HUES64 (cell line): ENCODE results near the gene PGAP3. TPM values are rescaled to one million over a fixed set of nuclear protein-coding genes. Genes with fewer than 3 reads are reported as not detected.

Experiments
- H3K27ac ChIP-seq: 2 replicates; pipeline ENCODE4 v1.7.0; 2013; ENCODE audit warnings: low read depth, low read length, inconsistent platforms
- H3K27me3 ChIP-seq: 2 replicates; pipeline ENCODE4 v1.6.1; 2013; ENCODE audit warnings: mild to moderate bottlenecking, low read length; ENCODE audit not compliant: insufficient read depth
- H3K36me3 ChIP-seq: 2 replicates; pipeline ENCODE4 v1.6.1; 2013; ENCODE audit warnings: mild to moderate bottlenecking, low read length; ENCODE audit not compliant: insufficient read depth
- H3K4me1 ChIP-seq: 2 replicates; pipeline ENCODE4 v1.6.1; 2013; ENCODE audit warnings: mild to moderate bottlenecking, low read length, moderate library complexity; ENCODE audit not compliant: insufficient read depth
- H3K4me3 ChIP-seq: 2 replicates; pipeline ENCODE4 v1.5.1; 2013; ENCODE audit warnings: mild to moderate bottlenecking, low read length, moderate library complexity
- H3K9ac ChIP-seq: 2 replicates; pipeline ENCODE4 v1.6.1; 2013; ENCODE audit warnings: mild to moderate bottlenecking, low read depth, low read length
- H3K9me3 ChIP-seq: 2 replicates; pipeline ENCODE4 v1.6.1; 2013; ENCODE audit warnings: low read depth, low read length; ENCODE audit not compliant: insufficient read depth
- WGBS: fragments of 150-250, 120-280 bp; methylation state at CpG from one replicate; pipeline ENCODE4 v1.1.7; 2013; ENCODE audit warnings: missing lambda C conversion rate; 5-methylcytosine and 5-hydroxymethylcytosine counted together
- polyA plus RNA-seq, 2 experiments: library from polyadenylated mRNA; stranded (reverse); fragments of 50-300 nt; gene quantifications; one replicate each; pipeline ENCODE4 v1.2.3, GENCODE V29; 2013

The PGAP3 gene, protein sequence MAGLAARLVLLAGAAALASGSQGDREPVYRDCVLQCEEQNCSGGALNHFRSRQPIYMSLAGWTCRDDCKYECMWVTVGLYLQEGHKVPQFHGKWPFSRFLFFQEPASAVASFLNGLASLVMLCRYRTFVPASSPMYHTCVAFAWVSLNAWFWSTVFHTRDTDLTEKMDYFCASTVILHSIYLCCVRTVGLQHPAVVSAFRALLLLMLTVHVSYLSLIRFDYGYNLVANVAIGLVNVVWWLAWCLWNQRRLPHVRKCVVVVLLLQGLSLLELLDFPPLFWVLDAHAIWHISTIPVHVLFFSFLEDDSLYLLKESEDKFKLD
- polyA plus RNA-seq (2013, experiment 1 of 2), result 10.3 TPM
- polyA plus RNA-seq (2013, experiment 2 of 2), result 8.7 TPM

- WGBS, result 17% methylated on average over 45 of the region's 45 CpGs
- Histone ChIP-seq H3K36me3 (peaks cover 13% of the 10 kb centered on the region; the same call in 1 of the 2 replicates), H3K4me1 (peaks cover 19% of the 10 kb centered on the region), H3K4me3 (peak within 1 kb of the TSS; percentile 66), H3K9ac (peak within 1 kb of the TSS; percentile 79), H3K27ac (peak within 1 kb of the TSS; percentile 100), H3K27me3 (no peaks in the 10 kb centered on the region), H3K9me3 (no peaks in the 10 kb centered on the region)
Observed at GRCh38 chr17:39687546-39688474, at the start of gene PGAP3. Gene PGAP3, minus strand, starts transcription at chr17:39688057. Its CDS starts 43 bp downstream, at chr17:39688014.

DNA sequence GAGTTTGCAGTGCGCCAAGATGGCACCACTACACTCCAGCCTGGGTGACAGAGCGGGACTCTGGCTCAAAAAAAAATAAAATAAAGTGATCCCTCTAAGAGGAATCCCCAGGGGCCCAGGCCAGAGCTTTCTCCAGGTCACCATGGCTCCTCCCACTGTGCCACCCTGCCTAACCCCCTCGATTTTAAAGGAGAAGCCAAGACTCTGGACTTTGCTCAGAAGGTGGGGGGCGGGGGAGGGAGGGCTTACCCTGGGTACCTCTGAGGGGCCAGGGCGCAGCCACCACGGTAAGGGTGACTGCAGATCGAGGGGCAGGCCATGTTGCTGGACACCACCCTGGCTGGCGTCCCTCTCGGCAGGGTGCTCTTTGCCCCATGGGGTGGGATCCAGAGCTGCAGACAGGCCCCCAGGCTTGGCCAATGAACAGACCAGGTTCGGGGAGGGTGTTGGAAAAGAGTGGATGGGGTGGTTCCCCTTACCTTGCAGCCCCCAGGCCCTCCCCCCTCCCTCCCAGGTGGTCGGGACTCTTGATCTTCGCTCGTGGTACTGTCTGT lies 49.4 kb upstream of the PGAP3 start:
- H3K4me3 ChIP-seq, result peak overlapping the region; percentile 85
- H3K4me1 ChIP-seq, result peaks cover 16% of the 10 kb centered on the region
- peaks cover 5% of the 10 kb centered on the region; the same call in 1 of the 2 replicates for H3K27me3 ChIP-seq
- H3K9me3 ChIP-seq, result no peaks in the 10 kb centered on the region
- 55% methylated on average over 12 of the region's 13 CpGs for WGBS
- H3K9ac ChIP-seq, result peak overlapping the region; percentile 78; the same call in 1 of the 2 replicates
- H3K36me3 ChIP-seq, result peaks cover 5% of the 10 kb centered on the region; the same call in 1 of the 2 replicates
- no peak overlapping the region for H3K27ac ChIP-seq

- Histone ChIP-seq H3K36me3 (no peaks in the 10 kb centered on the region), H3K27ac (no peak overlapping the region), H3K4me1 (peaks cover 16% of the 10 kb centered on the region), H3K4me3 (no peak overlapping the region), H3K9me3 (no peaks in the 10 kb centered on the region), H3K27me3 (peaks cover 5% of the 10 kb centered on the region; the same call in 1 of the 2 replicates), H3K9ac (no peak overlapping the region)
- WGBS, result 79% methylated on average over 10 of the region's 10 CpGs
Observed at GRCh38 chr17:39736319-39737165, 48.7 kb upstream of the PGAP3 start.

DNA sequence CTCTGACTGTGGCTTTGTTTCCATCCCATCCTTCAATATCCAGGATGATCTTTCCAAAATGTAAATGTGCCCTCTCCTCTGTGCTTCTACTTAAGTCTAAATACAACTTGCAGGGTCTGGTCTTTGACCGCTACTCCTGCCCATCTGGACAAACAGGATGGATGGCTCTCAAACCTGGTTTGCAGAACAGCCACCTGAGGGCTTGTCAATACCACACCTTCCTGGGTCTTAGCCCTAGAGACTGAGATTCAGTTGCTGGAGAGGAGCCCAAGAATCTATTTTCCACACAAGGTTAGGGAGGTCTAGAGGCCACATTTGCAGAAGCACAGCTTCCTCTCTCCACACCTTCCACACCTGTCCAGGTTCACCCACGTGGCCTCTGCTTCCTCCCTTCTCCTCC lies 48.0 kb upstream of the PGAP3 start:
- WGBS, result 86% methylated on average over 2 of the region's 2 CpGs
- peaks cover 5% of the 10 kb centered on the region; the same call in 1 of the 2 replicates for H3K27me3 ChIP-seq
- H3K9me3 ChIP-seq, result no peaks in the 10 kb centered on the region

DNA sequence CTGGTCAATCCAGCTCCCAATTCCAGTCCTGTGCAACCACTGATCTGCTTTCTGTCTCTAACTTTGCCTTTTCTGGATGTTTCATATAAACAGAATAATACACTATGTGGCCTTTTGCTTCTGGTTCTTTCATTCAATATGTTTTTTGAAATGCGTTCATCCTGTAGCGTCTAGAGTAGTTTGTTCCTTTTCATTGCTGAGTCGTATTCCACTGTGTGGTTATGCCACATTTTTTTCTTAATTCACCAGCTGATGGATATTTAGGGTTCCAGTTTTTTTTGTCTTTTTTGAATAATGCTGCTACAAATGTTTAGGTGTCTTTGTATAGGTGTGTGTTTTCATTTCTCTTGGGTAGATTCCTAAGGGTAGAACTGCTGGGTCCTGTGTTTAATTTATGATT lies 44.7 kb upstream of the PGAP3 start:
- Histone ChIP-seq H3K4me3 (no peak overlapping the region), H3K27ac (no peak overlapping the region), H3K9ac (no peak overlapping the region), H3K9me3 (no peaks in the 10 kb centered on the region), H3K4me1 (no peaks in the 10 kb centered on the region; the same call in none of the 2 replicates), H3K27me3 (no peaks in the 10 kb centered on the region), H3K36me3 (peaks cover 12% of the 10 kb centered on the region)
- WGBS, result 98% methylated on average over 3 of the region's 3 CpGs

More for the DNA sequence above, 48.0 kb upstream of the PGAP3 start:
- Histone ChIP-seq H3K9ac (no peak overlapping the region), H3K4me3 (no peak overlapping the region), H3K36me3 (no peaks in the 10 kb centered on the region), H3K4me1 (peaks cover 10% of the 10 kb centered on the region), H3K27ac (no peak overlapping the region)

DNA sequence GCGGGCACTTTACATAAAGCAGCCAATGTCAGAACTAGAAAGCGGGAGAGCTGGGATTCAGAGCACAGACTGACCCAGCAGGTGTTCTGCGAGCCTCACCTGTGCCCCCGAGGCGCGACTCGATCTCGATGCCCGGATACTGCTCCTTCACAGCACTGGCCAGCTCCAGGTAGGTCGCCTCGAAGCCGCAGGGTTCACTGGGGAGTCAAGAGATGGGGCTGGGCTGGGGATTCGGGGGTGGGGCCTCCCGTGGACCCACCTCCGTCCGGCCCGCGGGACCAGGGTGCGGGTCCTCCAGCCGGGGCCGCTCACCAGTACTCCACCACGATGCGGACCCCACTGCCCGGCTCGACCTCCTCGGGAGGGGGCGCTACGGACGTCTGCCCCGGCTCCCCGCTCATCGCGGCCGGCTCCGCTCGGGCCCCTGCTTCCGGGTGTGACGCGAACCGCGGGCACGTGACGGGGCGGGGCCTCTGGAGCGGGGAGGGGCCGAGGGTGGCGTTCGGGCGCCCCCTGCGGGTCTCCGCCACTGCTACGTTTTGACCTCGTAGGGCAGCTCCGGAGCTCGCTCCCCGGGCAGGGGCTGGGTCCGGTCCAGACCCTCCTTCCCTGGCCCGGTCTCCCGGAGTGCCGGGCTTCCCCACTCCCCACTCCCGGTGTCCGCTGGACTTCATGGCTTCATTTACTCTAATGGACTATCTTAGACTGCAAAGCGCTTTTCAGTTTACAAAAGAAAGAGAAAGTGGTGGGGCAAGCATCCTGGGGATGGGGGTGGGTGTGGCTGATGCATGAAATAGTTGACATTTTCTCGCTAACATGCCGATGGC lies 42.5 kb upstream of the PGAP3 start, which contains the start of gene MIEN1:
Gene MIEN1 (minus strand): TSS at position 438 of the 827 bp plus-strand sequence. CDS start 37 bp downstream, at position 401.
- Histone ChIP-seq H3K36me3 (peaks cover 35% of the 10 kb centered on the region), H3K4me3 (peak within 1 kb of the TSS; percentile 71), H3K4me1 (no peaks in the 10 kb centered on the region; the same call in none of the 2 replicates), H3K9me3 (no peaks in the 10 kb centered on the region), H3K27ac (peak within 1 kb of the TSS; percentile 72), H3K27me3 (no peaks in the 10 kb centered on the region), H3K9ac (peak within 1 kb of the TSS; percentile 75)
- 2% methylated on average over 65 of the region's 65 CpGs for WGBS

DNA sequence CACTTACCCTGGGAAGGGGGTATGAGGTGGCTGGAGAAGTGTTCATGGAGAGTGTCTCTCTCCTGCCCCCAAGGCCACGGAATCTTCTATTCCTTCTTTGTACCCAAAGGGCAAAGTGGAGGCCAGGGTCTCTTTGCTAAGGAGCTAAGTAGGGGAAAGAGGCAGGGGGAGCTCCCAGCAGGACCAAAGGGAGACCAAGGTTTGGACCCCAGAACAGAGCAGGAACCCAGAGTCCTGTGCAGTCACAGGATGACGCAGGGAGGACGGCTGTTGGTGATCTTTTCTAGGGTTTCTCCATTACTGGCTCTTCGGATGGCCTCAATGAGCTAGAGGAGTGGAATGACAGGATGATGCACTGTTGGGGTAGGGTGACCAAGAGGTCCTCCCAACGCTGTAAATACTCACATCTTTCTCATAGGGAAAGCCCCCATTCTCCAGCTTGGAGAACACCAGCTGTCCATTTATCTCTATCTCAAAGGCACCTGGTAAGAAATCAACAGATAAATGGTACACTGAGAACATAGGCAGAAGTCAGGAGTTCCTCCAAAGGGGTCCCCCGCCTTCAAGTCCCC lies 41.5 kb upstream of the PGAP3 start:
- Histone ChIP-seq H3K27ac (peak overlapping the region; percentile 72; the same call in 1 of the 2 replicates), H3K9ac (peak overlapping the region; percentile 75), H3K36me3 (peaks cover 45% of the 10 kb centered on the region), H3K4me3 (peak overlapping the region; percentile 71), H3K4me1 (no peaks in the 10 kb centered on the region; the same call in none of the 2 replicates), H3K27me3 (no peaks in the 10 kb centered on the region), H3K9me3 (no peaks in the 10 kb centered on the region)
- 81% methylated on average over 6 of the region's 6 CpGs for WGBS

- 96% methylated on average over 10 of the region's 10 CpGs for WGBS
- Histone ChIP-seq H3K27me3 (no peaks in the 10 kb centered on the region), H3K9me3 (no peaks in the 10 kb centered on the region), H3K27ac (no peak overlapping the region; the same call in 1 of the 2 replicates), H3K9ac (no peak overlapping the region), H3K4me3 (no peak overlapping the region), H3K4me1 (no peaks in the 10 kb centered on the region; the same call in none of the 2 replicates), H3K36me3 (peaks cover 51% of the 10 kb centered on the region)
Observed at GRCh38 chr17:39727556-39727955, 39.7 kb upstream of the PGAP3 start.

DNA sequence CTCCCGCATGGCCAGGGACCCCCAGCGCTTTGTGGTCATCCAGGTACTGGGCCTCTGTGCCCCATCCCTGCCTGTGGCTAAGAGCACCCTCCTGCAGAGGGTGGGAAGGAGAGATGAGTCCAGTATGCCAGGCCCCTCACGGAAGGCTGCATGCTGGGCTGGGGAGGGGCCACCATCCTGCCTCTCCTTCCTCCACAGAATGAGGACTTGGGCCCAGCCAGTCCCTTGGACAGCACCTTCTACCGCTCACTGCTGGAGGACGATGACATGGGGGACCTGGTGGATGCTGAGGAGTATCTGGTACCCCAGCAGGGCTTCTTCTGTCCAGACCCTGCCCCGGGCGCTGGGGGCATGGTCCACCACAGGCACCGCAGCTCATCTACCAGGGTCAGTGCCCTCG lies 38.8 kb upstream of the PGAP3 start:
- no peaks in the 10 kb centered on the region for H3K27me3 ChIP-seq
- H3K4me3 ChIP-seq, result no peak overlapping the region
- no peak overlapping the region for H3K9ac ChIP-seq
- 95% methylated on average over 9 of the region's 9 CpGs for WGBS
- no peak overlapping the region for H3K27ac ChIP-seq
- H3K4me1 ChIP-seq, result no peaks in the 10 kb centered on the region; the same call in none of the 2 replicates
- no peaks in the 10 kb centered on the region for H3K9me3 ChIP-seq
- H3K36me3 ChIP-seq, result peaks cover 57% of the 10 kb centered on the region
